Chondrocyte (in vitro differentiated cells): ENCODE data around the gene GRIP1. TPM values are rescaled to one million over a fixed set of nuclear protein-coding genes. Genes with fewer than 3 reads are reported as not detected.

Experiments used
- DNase-seq: peaks from one replicate; pipeline ENCODE4 v3.0.0; 2021; ENCODE audit warnings: mixed read lengths, low spot score
- H3K27ac Mint-ChIP-seq: one replicate; pipeline ENCODE4 v1.8.0; 2021; ENCODE audit warnings: mild to moderate bottlenecking, moderate library complexity, mixed read lengths; ENCODE audit not compliant: unreplicated experiment
- H3K27me3 Mint-ChIP-seq: 2 replicates; pipeline ENCODE4 v1.8.0; 2021; ENCODE audit warnings: low read depth, mixed read lengths
- H3K36me3 Mint-ChIP-seq: 2 replicates; pipeline ENCODE4 v1.8.0; 2021; ENCODE audit warnings: low read depth, mixed read lengths
- H3K4me1 Mint-ChIP-seq: 2 replicates; pipeline ENCODE4 v1.8.0; 2021; ENCODE audit warnings: low read depth, mild to moderate bottlenecking, mixed read lengths
- H3K4me3 Mint-ChIP-seq: one replicate; pipeline ENCODE4 v1.8.0; 2021; ENCODE audit warnings: mild to moderate bottlenecking, moderate library complexity, mixed read lengths; ENCODE audit not compliant: unreplicated experiment
- H3K9me3 Mint-ChIP-seq: 2 replicates; pipeline ENCODE4 v1.8.0; 2021; ENCODE audit warnings: low read depth, mixed read lengths
- CTCF ChIP-seq: fragments of 200-600 bp; sonication (generic); IDR thresholded peaks from 2 replicates; pipeline ENCODE4 v1.5.0; 2021; ENCODE audit warnings: antibody characterized with exemption, mild to moderate bottlenecking, moderate library complexity
- total RNA-seq: library from RNA; stranded (reverse); gene quantifications from 3 replicates; pipeline ENCODE4 v1.2.1, GENCODE V29; 2021

GRIP1 gene
- total RNA-seq, 1 donor from 2014 or later = 5.0 TPM

GRCh38 chr12:66531766-66532165, 147.1 kb downstream of the GRIP1 start:
- no peak overlapping the region for H3K27ac Mint-ChIP-seq
- H3K4me1 Mint-ChIP-seq = no peaks in the 10 kb centered on the region
- DNase-seq = no peak
- no peak for TF ChIP-seq CTCF
- no peak overlapping the region for H3K4me3 Mint-ChIP-seq
- no peaks in the 10 kb centered on the region for H3K27me3 Mint-ChIP-seq
- H3K9me3 Mint-ChIP-seq = peaks cover 9% of the 10 kb centered on the region
- peaks cover 3% of the 10 kb centered on the region for H3K36me3 Mint-ChIP-seq

- H3K27me3 Mint-ChIP-seq = no peaks in the 10 kb centered on the region
- H3K4me3 Mint-ChIP-seq = no peak overlapping the region
- no peak overlapping the region for H3K27ac Mint-ChIP-seq
- TF ChIP-seq CTCF = no peak
- peaks cover 3% of the 10 kb centered on the region for H3K36me3 Mint-ChIP-seq
- H3K9me3 Mint-ChIP-seq = peaks cover 9% of the 10 kb centered on the region
- H3K4me1 Mint-ChIP-seq = no peaks in the 10 kb centered on the region
- no peak for DNase-seq
Observed at GRCh38 chr12:66529934-66530333, 148.9 kb downstream of the GRIP1 start.

- Mint-ChIP-seq H3K36me3 (no peaks in the 10 kb centered on the region), H3K27me3 (no peaks in the 10 kb centered on the region), H3K4me3 (no peak overlapping the region), H3K9me3 (peaks cover 3% of the 10 kb centered on the region), H3K27ac (peak overlapping the region; percentile 87), H3K4me1 (peaks cover 38% of the 10 kb centered on the region)
- no peak for DNase-seq
- TF ChIP-seq CTCF = no peak
Observed at GRCh38 chr12:66516561-66516960, 162.3 kb downstream of the GRIP1 start.

- TF ChIP-seq CTCF = no peak
- Mint-ChIP-seq H3K9me3 (peaks cover 3% of the 10 kb centered on the region), H3K4me3 (no peak overlapping the region), H3K27me3 (no peaks in the 10 kb centered on the region), H3K27ac (peak overlapping the region; percentile 87), H3K36me3 (peaks cover under 1% of the 10 kb centered on the region), H3K4me1 (peaks cover 38% of the 10 kb centered on the region)
- DNase-seq = no peak
Observed at GRCh38 chr12:66516133-66516532, 162.7 kb downstream of the GRIP1 start.

GRCh38 chr12:66514581-66514980, 164.3 kb downstream of the GRIP1 start:
- peak overlapping the region; percentile 81 for H3K27ac Mint-ChIP-seq
- H3K4me3 Mint-ChIP-seq = no peak overlapping the region
- peaks cover 1% of the 10 kb centered on the region for H3K36me3 Mint-ChIP-seq
- no peak for TF ChIP-seq CTCF
- H3K9me3 Mint-ChIP-seq = peaks cover under 1% of the 10 kb centered on the region
- no peaks in the 10 kb centered on the region for H3K27me3 Mint-ChIP-seq
- no peak for DNase-seq
- H3K4me1 Mint-ChIP-seq = peaks cover 38% of the 10 kb centered on the region
